H9 (cell line): ENCODE measurements around the gene PXYLP1. TPM values are rescaled to one million over a fixed set of nuclear protein-coding genes. Genes with fewer than 3 reads are reported as not detected.

Experiments
- DNase-seq: peaks from one replicate; pipeline ENCODE4 v3.0.0-alpha.2; 2017
- H2AFZ ChIP-seq: one replicate; pipeline ENCODE4 v1.6.1; 2013; ENCODE audit warnings: mild to moderate bottlenecking, low read length, control low read depth, moderate library complexity
- H2AK5ac ChIP-seq: 2 replicates; pipeline ENCODE4 v1.6.1; 2013; ENCODE audit warnings: low read length, control low read depth, mixed read lengths; ENCODE audit not compliant: insufficient read length
- H2BK120ac ChIP-seq: one replicate; pipeline ENCODE4 v1.6.1; 2013; ENCODE audit warnings: low read depth, mild to moderate bottlenecking, low read length, control low read depth, inconsistent platforms; ENCODE audit not compliant: poor library complexity, severe bottlenecking
- H2BK12ac ChIP-seq: 2 replicates; pipeline ENCODE4 v1.6.1; 2013; ENCODE audit warnings: low read length, control low read depth, mixed read lengths, low read depth; ENCODE audit not compliant: insufficient read length
- H2BK15ac ChIP-seq: 2 replicates; pipeline ENCODE4 v1.6.1; 2013; ENCODE audit warnings: low read depth, low read length, control low read depth
- H2BK20ac ChIP-seq: one replicate; pipeline ENCODE4 v1.6.1; 2013; ENCODE audit warnings: low read depth, mild to moderate bottlenecking, low read length, control low read depth, inconsistent platforms; ENCODE audit not compliant: poor library complexity, severe bottlenecking
- H2BK5ac ChIP-seq: 2 replicates; pipeline ENCODE4 v1.6.1; 2013; ENCODE audit warnings: low read length, control low read depth, mixed read lengths; ENCODE audit not compliant: insufficient read length
- H3K14ac ChIP-seq: 2 replicates; pipeline ENCODE4 v1.6.1; 2013; ENCODE audit warnings: low read length, control low read depth; ENCODE audit not compliant: insufficient read depth
- H3K18ac ChIP-seq: 2 replicates; pipeline ENCODE4 v1.6.1; 2013; ENCODE audit warnings: low read depth, mild to moderate bottlenecking, mixed read lengths, low read length, control low read depth; ENCODE audit not compliant: insufficient read length
- H3K23ac ChIP-seq: 2 replicates; pipeline ENCODE4 v1.6.1; 2013; ENCODE audit warnings: low read length, control low read depth, mixed read lengths, low read depth; ENCODE audit not compliant: insufficient read length
- H3K23me2 ChIP-seq: 2 replicates; pipeline ENCODE4 v1.6.1; 2013; ENCODE audit warnings: low read depth, mild to moderate bottlenecking, mixed read lengths, low read length, control low read depth; ENCODE audit not compliant: insufficient read length, poor library complexity, severe bottlenecking
- H3K27ac ChIP-seq: 2 replicates; pipeline ENCODE4 v1.5.1; 2013; ENCODE audit warnings: low read length, control low read depth, mixed read lengths, low read depth; ENCODE audit not compliant: insufficient read length
- H3K27me3 ChIP-seq: 2 replicates; pipeline ENCODE4 v1.6.1; 2013; ENCODE audit warnings: low read length, control low read depth, inconsistent platforms; ENCODE audit not compliant: insufficient read depth
- H3K4ac ChIP-seq: 2 replicates; pipeline ENCODE4 v1.6.1; 2013; ENCODE audit warnings: low read depth, mild to moderate bottlenecking, control low read depth, inconsistent platforms, low read length, moderate library complexity
- H3K4me1 ChIP-seq: 2 replicates; pipeline ENCODE4 v1.6.1; 2013; ENCODE audit warnings: low read length, control low read depth, inconsistent platforms; ENCODE audit not compliant: insufficient read depth
- H3K4me2 ChIP-seq: 2 replicates; pipeline ENCODE4 v1.6.1; 2013; ENCODE audit warnings: low read length, control low read depth, mixed read lengths; ENCODE audit not compliant: insufficient read length, insufficient read depth
- H3K56ac ChIP-seq: 2 replicates; pipeline ENCODE4 v1.6.1; 2013; ENCODE audit warnings: low read depth, mild to moderate bottlenecking, mixed read lengths, low read length, control low read depth; ENCODE audit not compliant: insufficient read length
- H3K79me1 ChIP-seq: 2 replicates; pipeline ENCODE4 v1.6.1; 2013; ENCODE audit warnings: low read depth, mild to moderate bottlenecking, moderate library complexity, low read length, control low read depth, inconsistent platforms; ENCODE audit not compliant: insufficient read depth, poor library complexity, severe bottlenecking
- H3K79me2 ChIP-seq: 2 replicates; pipeline ENCODE4 v1.6.1; 2013; ENCODE audit warnings: low read length, control low read depth, inconsistent platforms; ENCODE audit not compliant: insufficient read depth
- H3K9ac ChIP-seq: 2 replicates; pipeline ENCODE4 v1.6.1; 2013; ENCODE audit warnings: low read length, control low read depth, mixed read lengths; ENCODE audit not compliant: insufficient read length; ENCODE audit errors: extremely low read depth
- H3K9me3 ChIP-seq: one replicate; pipeline ENCODE4 v1.6.1; 2013; ENCODE audit warnings: low read depth, low read length, inconsistent platforms; ENCODE audit not compliant: control insufficient read depth
- H3T11ph ChIP-seq: one replicate; pipeline ENCODE4 v1.6.1; 2013; ENCODE audit warnings: mild to moderate bottlenecking, low read length, control low read depth, inconsistent platforms
- H4K20me1 ChIP-seq: one replicate; pipeline ENCODE4 v1.6.1; 2013; ENCODE audit not compliant: control insufficient read depth, insufficient read length, insufficient read depth
- H4K5ac ChIP-seq: 2 replicates; pipeline ENCODE4 v1.6.1; 2013; ENCODE audit warnings: low read depth, mild to moderate bottlenecking, mixed read lengths, low read length, control low read depth; ENCODE audit not compliant: insufficient read length
- H4K8ac ChIP-seq: replicated peaks from 2 replicates; pipeline ENCODE4 v1.6.1; 2013; ENCODE audit warnings: low read length, control low read depth, mixed read lengths, low read depth; ENCODE audit not compliant: insufficient read length
- H4K91ac ChIP-seq: 2 replicates; pipeline ENCODE4 v1.6.1; 2013; ENCODE audit warnings: low read depth, mild to moderate bottlenecking, moderate library complexity, mixed read lengths, low read length, control low read depth; ENCODE audit not compliant: insufficient read length
- H3K27ac Mint-ChIP-seq, 3 experiments: 2 replicates in 2 of 3; 3 replicates in 1 of 3; pipeline ENCODE4 v1.8.0; 2020 to 2021; ENCODE audit warnings: mixed read lengths in 3 of 3, mild to moderate bottlenecking in 1 of 3, moderate library complexity in 1 of 3
- H3K27me3 Mint-ChIP-seq: 2 replicates; pipeline ENCODE4 v1.8.0; 2021; ENCODE audit warnings: low read depth, mild to moderate bottlenecking, moderate library complexity, mixed read lengths
- H3K36me3 Mint-ChIP-seq, 3 experiments: 2 replicates in 2 of 3; 3 replicates in 1 of 3; pipeline ENCODE4 v1.8.0; 2020 to 2021; ENCODE audit warnings: low read depth in 3 of 3, mixed read lengths in 3 of 3; ENCODE audit not compliant: insufficient read depth in 1 of 3
- H3K4me1 Mint-ChIP-seq, 2 experiments: 2 replicates each; pipeline ENCODE4 v1.8.0; 2020; ENCODE audit warnings: mixed read lengths in 2 of 2
- H3K4me3 Mint-ChIP-seq, 2 experiments: 2 replicates in 1 of 2; 3 replicates in 1 of 2; pipeline ENCODE4 v1.8.0; 2020 to 2021; ENCODE audit warnings: mild to moderate bottlenecking in 2 of 2, mixed read lengths in 2 of 2, moderate library complexity in 1 of 2
- H3K9me3 Mint-ChIP-seq, 2 experiments: 2 replicates in 1 of 2; 3 replicates in 1 of 2; pipeline ENCODE4 v1.8.0; 2020; ENCODE audit warnings: mild to moderate bottlenecking in 2 of 2, mixed read lengths in 2 of 2, moderate library complexity in 1 of 2
- CTCF ChIP-seq: fragments of 200-600 bp; sonication (generic); conservative IDR thresholded peaks from 3 replicates; pipeline ENCODE4 v1.8.0; 2021; ENCODE audit warnings: antibody characterized with exemption, mild to moderate bottlenecking
- WGBS: extraction: QIAGEN DNeasy Blood & Tissue Kit; methylation state at CpG from one replicate; pipeline ENCODE4 v1.1.7; 2013; ENCODE audit warnings: missing lambda C conversion rate, low lambda C conversion rate, mixed read lengths; ENCODE audit not compliant: insufficient read length; ENCODE audit errors: extremely low coverage; 5-methylcytosine and 5-hydroxymethylcytosine counted together
- total RNA-seq: library from RNA; stranded (reverse); gene quantifications from 2 replicates; pipeline ENCODE4 v1.2.1, GENCODE V29; 2021

PXYLP1 gene
- total RNA-seq, 1 experiment from 2014 or later: 17.9 TPM

DNA sequence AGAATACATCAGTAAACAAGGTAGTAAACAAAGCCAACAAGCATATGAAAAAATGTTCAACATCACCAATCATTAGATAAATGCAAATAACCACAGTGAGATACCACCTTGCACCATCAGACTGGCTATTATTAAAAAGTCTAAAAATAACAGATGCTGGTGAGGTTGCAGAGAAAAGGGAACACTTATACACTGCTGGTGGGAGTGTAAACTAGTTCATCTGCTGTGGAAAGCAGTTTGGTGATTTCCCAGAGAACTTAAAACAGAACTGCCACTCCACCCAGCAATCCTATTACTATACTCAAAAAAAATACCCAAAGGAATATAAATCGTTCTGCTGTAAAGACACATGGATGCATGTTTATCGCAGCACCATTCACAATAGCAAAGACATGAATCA lies 106.4 kb downstream of the PXYLP1 start:
- WGBS: no CpG with 5 or more reads among the region's 2 CpGs

More for the DNA sequence above, 106.4 kb downstream of the PXYLP1 start:
- no peak overlapping the region for H2BK15ac ChIP-seq
- no peaks in the 10 kb centered on the region for H3K23me2 ChIP-seq
- H3K4me2 ChIP-seq: no peak overlapping the region
- Mint-ChIP-seq H3K4me1 (peaks cover 8% of the 10 kb centered on the region in 2 experiments), H3K36me3 (no peaks in the 10 kb centered on the region), H3K4me3 (no peak overlapping the region), H3K9me3 (no peaks in the 10 kb centered on the region), H3K27me3 (peaks cover under 1% of the 10 kb centered on the region; the same call in 1 of the 2 replicates), H3K27ac (no peak overlapping the region)
- no peak overlapping the region for H4K5ac ChIP-seq
- no peak overlapping the region for H2AK5ac ChIP-seq
- H4K91ac ChIP-seq: no peak overlapping the region
- H2BK20ac ChIP-seq: no peak overlapping the region
- H3K27ac ChIP-seq: no peak overlapping the region
- no peak overlapping the region for H3K23ac ChIP-seq
- no peak overlapping the region for H3K18ac ChIP-seq
- no peaks in the 10 kb centered on the region for H3K79me1 ChIP-seq
- no peak overlapping the region for H2BK12ac ChIP-seq
- no peak overlapping the region for H2BK120ac ChIP-seq
- H3K14ac ChIP-seq: no peak overlapping the region
- DNase-seq: no peak
- no peak overlapping the region for H3K4ac ChIP-seq
- H4K8ac ChIP-seq: no peak overlapping the region
- no peaks in the 10 kb centered on the region for H3K27me3 ChIP-seq
- H3K4me1 ChIP-seq: no peaks in the 10 kb centered on the region; the same call in 1 of the 2 replicates
- no peaks in the 10 kb centered on the region for H3K79me2 ChIP-seq
- H3K9ac ChIP-seq: no peak overlapping the region
- TF ChIP-seq CTCF: no peak
- H4K20me1 ChIP-seq: no peaks in the 10 kb centered on the region
- H3K56ac ChIP-seq: no peak overlapping the region
- H2BK5ac ChIP-seq: no peak overlapping the region
- no peak overlapping the region for H2AFZ ChIP-seq
- no peak overlapping the region for H3T11ph ChIP-seq
- H3K9me3 ChIP-seq: no peaks in the 10 kb centered on the region
